Prostate gland (tissue), 2 donors: ENCODE measurements around the gene POU2F1. TPM values are rescaled to one million over a fixed set of nuclear protein-coding genes. Genes with fewer than 3 reads are reported as not detected.

ENCODE experiments used
- DNase-seq: peaks from one replicate; pipeline ENCODE4 v3.0.0-alpha.2; 2019; ENCODE audit warnings: low spot score
- H3K27ac ChIP-seq, 2 donors: fragments of 200-600 bp; sonication (generic); 2 replicates each; pipeline ENCODE4 v1.5.1; 2017 to 2019
- H3K27me3 ChIP-seq: fragments of 200-600 bp; sonication (generic); replicated peaks from 2 replicates; pipeline ENCODE4 v1.5.1; 2019; ENCODE audit not compliant: insufficient read depth
- H3K36me3 ChIP-seq, 2 donors: fragments of 200-600 bp; sonication (generic); 1 replicate in 1 of 2; 2 replicates in 1 of 2; pipeline versions ENCODE4 v1.5.1 to v1.8.1; 2017 to 2019
- H3K4me1 ChIP-seq: fragments of 200-600 bp; sonication (generic); replicated peaks from 2 replicates; pipeline ENCODE4 v1.5.1; 2019
- H3K4me3 ChIP-seq, 2 donors: fragments of 200-600 bp; sonication (generic); 2 replicates each; pipeline ENCODE4 v1.5.1; 2017 to 2019
- H3K9me3 ChIP-seq: fragments of 200-600 bp; sonication (generic); 2 replicates; pipeline ENCODE4 v1.5.1; 2017
- CTCF ChIP-seq, 4 experiments: fragments of 200-600 bp in 2 of 4; fragments of 450-650 bp in 2 of 4; sonication (generic) in 2 of 4; IDR thresholded peaks; 1 replicate in 3 of 4; 2 replicates in 1 of 4; pipeline ENCODE4 v1.5.1; 2016 to 2019; ENCODE audit warnings: antibody characterized with exemption in 4 of 4, mild to moderate bottlenecking in 2 of 4, moderate library complexity in 2 of 4
- POLR2A ChIP-seq: fragments of 450-650 bp; IDR thresholded peaks from one replicate; pipeline ENCODE4 v1.6.1; 2016; ENCODE audit warnings: antibody characterized with exemption, mild to moderate bottlenecking
- POLR2AphosphoS5 ChIP-seq: sonication (generic); formaldehyde crosslinking; IDR thresholded peaks from one replicate; pipeline ENCODE4 v1.6.1; 2017; ENCODE audit warnings: antibody characterized with exemption
- WGBS: methylation state at CpG from one replicate; pipeline ENCODE4 v1.1.5; 2018; 5-methylcytosine and 5-hydroxymethylcytosine counted together
- intact Hi-C: fragments of 100-400 bp; cut with DNase I; formaldehyde crosslinking; loops from one replicate; pipeline ENCODE4 v1.14.2; 2022
- total RNA-seq, 2 donors: library from RNA; depleted of rRNA; stranded (reverse); fragments of >200 nt; gene quantifications; one replicate each; pipeline ENCODE4 v1.1.0, GENCODE V29; 2016

Gene POU2F1
- total RNA-seq, 2 donors from 2014 or later: 10.9 to 26.6 TPM

GRCh38 chr1:167388976-167389375 lies 168.3 kb downstream of the POU2F1 start:
- Histone ChIP-seq H3K36me3 (no peaks in the 10 kb centered on the region), H3K27ac (no peak overlapping the region), H3K9me3 (no peaks in the 10 kb centered on the region), H3K4me1 (no peaks in the 10 kb centered on the region), H3K4me3 (no peak overlapping the region), H3K27me3 (no peaks in the 10 kb centered on the region)
- DNase-seq: no peak
- intact Hi-C loops: no loop called here
- TF ChIP-seq POLR2A (no peak), POLR2AphosphoS5 (no peak), CTCF (IDR thresholded peaks at IDR 0.05) (no peak)
- WGBS: 93% methylated on average over 1 of the region's 1 CpG

- Histone ChIP-seq H3K4me1 (no peaks in the 10 kb centered on the region), H3K4me3 (no peak overlapping the region), H3K9me3 (no peaks in the 10 kb centered on the region), H3K36me3 (no peaks in the 10 kb centered on the region), H3K27ac (no peak overlapping the region), H3K27me3 (no peaks in the 10 kb centered on the region)
- intact Hi-C loops: no loop called here
- no peak for DNase-seq
- 95% methylated on average over 7 of the region's 7 CpGs for WGBS
- TF ChIP-seq POLR2AphosphoS5 (no peak), POLR2A (no peak), CTCF (IDR thresholded peaks at IDR 0.05) (no peak)
These were observed 171.6 kb downstream of the POU2F1 start for GRCh38 chr1:167392200-167392696.

GRCh38 chr1:167400359-167400953 lies 179.8 kb downstream of the POU2F1 start:
- Histone ChIP-seq H3K9me3 (no peaks in the 10 kb centered on the region), H3K27ac (no peak overlapping the region), H3K4me1 (no peaks in the 10 kb centered on the region), H3K27me3 (no peaks in the 10 kb centered on the region), H3K4me3 (no peak overlapping the region), H3K36me3 (no peaks in the 10 kb centered on the region)
- no peak for DNase-seq
- 65% methylated on average over 2 of the region's 2 CpGs for WGBS
- intact Hi-C loops: loop anchor here (10.0 kb wide), 1 partner anchor 134 kb away; no protein-coding TSS in a partner anchor
- TF ChIP-seq POLR2A (no peak), POLR2AphosphoS5 (no peak), CTCF (IDR thresholded peaks at IDR 0.05) (no peak)

GRCh38 chr1:167401260-167401873 lies 180.7 kb downstream of the POU2F1 start:
- Histone ChIP-seq H3K4me3 (no peak overlapping the region), H3K27me3 (no peaks in the 10 kb centered on the region), H3K9me3 (no peaks in the 10 kb centered on the region), H3K27ac (no peak overlapping the region), H3K4me1 (no peaks in the 10 kb centered on the region), H3K36me3 (no peaks in the 10 kb centered on the region)
- TF ChIP-seq CTCF (IDR thresholded peaks at IDR 0.05) (peak in 3 of 4 experiments; percentile 24 to 54 (median 38)), POLR2AphosphoS5 (no peak)
- intact Hi-C loops: loop anchor here (10.0 kb wide), 1 partner anchor 133 kb away; no protein-coding TSS in a partner anchor
- peak; percentile 32 for DNase-seq
- 52% methylated on average over 8 of the region's 8 CpGs for WGBS
